GM03348 (cell line): Measurements from ENCODE around the gene OVAAL.
"Not testable (repeated sequence)": the region's sequence is repeated elsewhere in the genome, so short reads cannot be mapped to it uniquely, and the experiment has no call there.

ENCODE experiments used
- DNase-seq: peaks from one replicate; pipeline ENCODE4 v3.0.0; 2012; ENCODE audit warnings: low spot score

OVAAL gene

DNA sequence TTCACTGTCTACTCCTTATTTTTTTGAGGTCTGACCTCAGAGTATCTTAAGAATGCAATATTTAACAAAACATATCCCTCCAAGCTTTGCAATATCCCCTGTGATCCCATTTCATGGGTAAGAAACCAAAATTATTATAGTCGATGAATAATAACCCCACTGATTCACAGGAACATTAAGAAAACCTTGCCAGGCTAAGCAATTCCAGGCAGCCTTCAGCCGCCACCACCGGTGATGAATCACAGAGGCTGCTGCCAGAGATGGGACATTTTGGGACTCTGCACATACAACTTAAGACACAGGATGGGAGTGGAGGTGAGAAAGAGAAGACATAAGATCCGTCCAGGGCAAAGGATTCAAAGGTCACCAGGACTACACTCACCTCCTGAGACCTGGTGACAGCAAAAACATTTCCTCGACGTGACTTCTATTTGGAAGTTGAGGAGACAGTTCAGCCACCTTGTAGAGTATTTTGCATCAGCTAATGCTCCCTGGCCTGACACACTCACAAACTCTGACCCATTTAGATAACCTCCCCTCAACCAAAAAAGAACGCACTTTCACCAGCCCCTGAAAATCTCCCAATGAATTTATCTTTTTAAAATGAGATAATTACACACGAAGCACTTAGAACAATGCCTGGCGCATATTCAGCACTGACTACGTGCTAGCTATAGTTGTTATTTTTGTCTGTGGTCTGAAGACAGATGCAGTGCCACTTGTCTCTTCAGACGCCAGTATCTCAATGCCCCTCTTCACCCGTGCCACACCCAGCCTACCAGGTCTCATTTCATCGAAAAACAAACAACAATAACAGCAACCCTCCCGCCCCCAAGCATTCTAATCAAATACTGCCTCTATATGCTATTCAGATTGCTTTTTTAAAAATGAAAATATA lies 17.8 kb upstream of the OVAAL start:
- DNase-seq: peak; percentile 66

GRCh38 chr1:180542113-180542837 lies 16.5 kb upstream of the OVAAL start:
- DNase-seq: peak; percentile 68

GRCh38 chr1:180542838-180543145 lies 16.0 kb upstream of the OVAAL start:
- peak; percentile 45 for DNase-seq

GRCh38 chr1:180544050-180544449 lies 14.7 kb upstream of the OVAAL start:
- DNase-seq: no peak

- DNase-seq: no peak
Measured at GRCh38 chr1:180545991-180546390, 12.8 kb upstream of the OVAAL start.

DNA sequence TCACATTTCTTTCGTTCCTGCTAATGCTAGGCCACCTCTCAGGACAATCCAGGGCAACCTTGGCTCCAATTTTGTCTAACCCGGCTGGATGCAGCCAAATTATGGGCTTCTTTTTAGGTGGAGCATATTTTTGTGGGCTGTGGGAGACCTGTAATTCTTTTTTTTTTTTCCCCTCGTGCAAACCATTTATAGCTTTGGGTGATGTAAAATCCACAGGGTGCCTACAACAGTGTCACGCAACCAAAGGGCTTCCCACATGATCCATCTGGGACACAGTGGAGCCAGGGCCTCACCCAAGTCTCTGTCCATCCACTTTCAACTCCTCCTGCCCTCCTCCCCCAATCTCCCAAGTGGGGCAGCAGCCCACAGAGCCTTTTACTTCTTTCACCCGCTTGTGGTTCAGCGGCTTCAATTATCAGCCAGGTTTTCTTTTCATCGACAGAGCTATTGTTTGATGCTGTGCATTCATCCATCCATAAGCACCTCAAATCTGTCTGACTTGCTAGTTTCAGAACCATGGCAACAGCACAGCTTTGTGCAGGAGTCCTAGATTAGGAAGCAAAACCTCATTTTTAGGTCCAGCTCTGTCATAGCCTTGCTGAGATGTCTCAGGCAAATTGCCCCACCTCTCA lies 10.0 kb upstream of the OVAAL start:
- DNase-seq: no peak

GRCh38 chr1:180549770-180550169 lies 9.0 kb upstream of the OVAAL start:
- DNase-seq: not testable (repeated sequence)

- no peak for DNase-seq
Measured at GRCh38 chr1:180550241-180550640, 8.5 kb upstream of the OVAAL start.

DNA sequence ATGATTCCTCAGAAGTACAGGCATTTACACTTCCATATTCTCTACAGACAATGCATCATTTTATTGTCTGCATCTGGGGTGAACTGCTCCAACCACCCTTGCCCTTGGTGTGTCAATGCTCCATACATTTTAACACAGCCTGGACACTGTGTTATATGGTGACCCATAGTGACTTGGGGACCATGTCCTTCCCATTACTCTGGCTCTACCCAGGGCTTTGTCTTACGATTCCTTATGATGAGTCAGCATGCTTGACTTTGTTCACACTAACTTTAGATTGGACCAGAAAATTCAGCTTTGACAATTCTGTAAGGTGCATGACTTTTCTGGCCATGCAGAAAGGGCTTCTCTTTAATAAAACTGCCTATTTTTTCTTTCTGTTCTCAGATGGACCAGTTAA lies 6.8 kb upstream of the OVAAL start:
- no peak for DNase-seq

GRCh38 chr1:180553046-180553445 lies 5.7 kb upstream of the OVAAL start:
- DNase-seq: not testable (repeated sequence)

DNA sequence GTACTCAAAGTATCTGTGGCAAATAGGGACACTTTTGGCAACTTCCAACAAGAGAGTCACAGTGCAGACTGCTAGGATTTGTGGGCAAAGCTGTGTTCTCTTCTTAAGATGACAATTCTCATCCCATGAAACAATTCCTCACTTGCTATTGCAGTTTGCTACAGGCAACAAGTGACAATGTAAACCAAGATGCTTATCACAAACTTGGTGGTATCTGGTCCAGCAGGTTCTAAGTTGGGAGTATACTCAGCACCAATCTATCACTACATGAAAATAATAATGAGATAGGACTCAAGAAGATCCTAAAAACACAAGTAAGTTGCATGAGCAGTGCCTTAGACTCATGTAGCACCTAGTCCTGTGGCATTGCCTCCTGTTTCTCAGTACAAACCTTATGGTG lies 3.4 kb upstream of the OVAAL start:
- no peak for DNase-seq

DNA sequence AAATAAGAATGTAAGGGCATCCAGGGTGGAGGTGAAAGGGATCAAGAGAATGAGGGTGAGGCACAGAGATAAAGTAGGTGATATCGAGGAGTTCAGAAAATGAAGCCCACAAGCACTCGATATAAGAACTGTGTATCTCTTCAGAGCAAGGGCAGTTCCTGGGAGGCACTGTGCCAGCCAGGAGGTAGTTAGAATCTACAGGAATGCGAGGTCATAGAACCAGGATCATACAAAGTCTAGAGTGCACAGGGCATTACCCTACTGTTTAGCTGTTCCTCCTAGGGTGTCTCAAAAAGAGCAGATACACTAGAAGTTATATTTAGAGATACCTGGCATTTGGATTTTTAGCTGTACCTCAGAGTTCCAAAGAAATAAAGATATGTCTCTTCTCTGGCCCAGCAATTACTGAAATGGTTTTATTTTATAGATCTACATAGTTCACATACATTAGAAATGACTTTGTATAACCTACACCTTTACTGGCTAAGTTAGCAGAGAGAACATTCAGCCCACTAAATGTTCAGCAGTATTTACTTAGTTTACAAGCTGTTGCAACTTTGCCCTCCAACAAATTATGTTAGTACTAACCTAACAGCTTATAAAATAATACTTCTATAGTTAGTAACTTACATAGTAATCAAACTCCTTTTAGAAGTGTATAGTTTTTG lies 1.6 kb downstream of the OVAAL start:
- DNase-seq: no peak

- DNase-seq: peak; percentile 54
Measured at GRCh38 chr1:180560868-180561600, 2.3 kb downstream of the OVAAL start.

- DNase-seq: no peak
Measured at GRCh38 chr1:180562640-180563025, 3.9 kb downstream of the OVAAL start.

DNA sequence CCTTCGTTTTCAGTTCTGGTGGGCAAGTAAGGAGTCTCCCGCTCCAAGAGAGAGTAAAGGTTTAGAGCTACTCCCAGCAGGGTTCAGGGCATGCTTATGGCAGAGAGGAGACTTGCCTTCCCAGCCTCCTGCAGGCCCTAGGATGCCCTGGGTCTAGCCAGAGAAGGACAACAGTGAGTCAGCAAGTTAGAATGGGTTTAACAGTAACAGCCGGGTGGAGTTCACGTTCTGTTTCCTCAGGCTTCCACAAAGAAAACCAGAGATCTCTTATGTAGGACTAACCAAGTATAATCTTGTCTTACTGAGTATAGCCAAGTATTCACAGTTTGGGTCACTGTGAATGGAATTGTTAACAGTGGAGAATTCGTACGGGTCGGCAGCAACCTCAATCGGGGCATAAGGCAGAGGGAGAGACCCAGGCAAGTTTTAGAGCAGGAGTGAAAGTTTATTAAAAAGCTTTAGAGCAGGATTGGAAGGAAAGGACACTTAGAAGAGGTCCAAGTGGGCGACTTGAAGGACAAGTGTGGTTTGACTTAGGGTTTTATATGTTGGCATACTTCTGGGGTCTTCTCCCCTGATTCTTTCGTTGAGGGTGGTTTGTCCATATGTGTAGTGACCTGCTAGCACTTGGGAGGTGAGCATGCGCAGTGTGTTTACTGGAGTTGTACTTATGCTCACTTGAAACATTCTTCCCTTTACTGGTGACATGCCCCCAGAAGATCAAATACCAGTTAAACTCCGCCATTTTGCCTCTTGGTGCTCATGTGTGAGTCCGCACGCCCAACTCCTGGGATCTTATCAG lies 4.5 kb downstream of the OVAAL start:
- peak; percentile 80 for DNase-seq

DNA sequence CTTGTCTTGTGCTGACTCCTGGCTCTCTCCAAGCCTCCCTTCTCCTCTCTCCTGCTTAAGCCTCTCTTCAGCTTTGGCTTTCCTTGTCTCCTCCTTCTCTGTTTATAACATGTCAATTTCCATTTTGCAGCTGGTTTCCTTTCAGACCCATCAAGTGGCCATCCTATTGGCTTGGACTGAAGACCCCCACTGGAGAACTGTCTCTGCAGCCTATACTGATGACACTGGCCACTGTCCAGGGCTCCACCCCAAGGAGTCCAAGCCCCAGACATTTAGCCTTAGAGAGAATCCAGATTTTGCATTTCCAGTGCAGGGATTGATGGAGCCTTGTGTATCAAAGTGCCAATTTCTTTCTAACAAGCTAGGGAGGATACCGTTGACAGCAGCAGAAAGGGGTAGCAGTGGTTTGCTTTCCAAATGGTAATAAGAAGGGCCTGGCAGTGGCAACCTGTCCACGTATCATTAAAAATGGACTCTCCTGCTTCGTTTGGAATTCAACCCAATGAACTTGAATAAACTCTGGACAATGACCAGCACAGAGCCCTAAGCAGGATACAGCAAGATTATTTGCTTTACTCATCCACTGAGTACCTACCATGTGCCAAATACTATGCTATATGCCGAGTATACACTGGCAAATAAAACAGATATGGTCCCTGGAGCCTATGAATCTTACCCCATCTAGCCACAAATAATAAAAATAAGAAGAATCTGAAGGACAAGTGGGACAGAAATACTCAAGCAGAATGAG lies 6.5 kb downstream of the OVAAL start:
- no peak for DNase-seq

GRCh38 chr1:180566026-180566425 lies 7.3 kb downstream of the OVAAL start:
- no peak for DNase-seq

DNA sequence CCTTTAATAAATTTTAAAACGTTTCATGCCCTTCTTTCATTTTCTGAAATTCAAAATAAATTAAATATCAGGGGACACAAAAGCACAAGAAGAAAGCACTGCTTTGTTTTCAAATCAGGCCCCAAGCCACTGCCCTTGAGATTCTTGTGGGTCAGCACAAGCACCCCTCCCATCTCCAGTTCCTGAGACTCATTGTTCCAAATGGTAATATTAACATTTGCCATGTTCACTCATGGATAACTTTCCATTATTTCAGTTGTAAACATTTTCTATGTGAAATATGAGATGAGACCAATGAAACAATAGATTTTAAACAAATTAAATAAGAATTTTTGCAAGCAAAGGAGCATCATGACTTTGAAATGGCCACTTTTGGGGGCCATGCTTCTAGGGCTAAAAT lies 7.7 kb downstream of the OVAAL start:
- no peak for DNase-seq

GRCh38 chr1:180567654-180568053 lies 8.9 kb downstream of the OVAAL start:
- DNase-seq: peak; percentile 19

- no peak for DNase-seq
Measured at GRCh38 chr1:180568184-180568583, 9.4 kb downstream of the OVAAL start.
